NOMO-1 (cell line): ENCODE results near the gene CHMP6.
A peak's percentile ranks its signal among the peaks of the same experiment; 100 is the strongest.

Experiments used
- DNase-seq, 2 experiments: peaks; one replicate each; lab custom pipeline; 2025; ENCODE audit not compliant: unreplicated experiment in 2 of 2; lab: John Stamatoyannopoulos, UW

CHMP6 gene

DNA sequence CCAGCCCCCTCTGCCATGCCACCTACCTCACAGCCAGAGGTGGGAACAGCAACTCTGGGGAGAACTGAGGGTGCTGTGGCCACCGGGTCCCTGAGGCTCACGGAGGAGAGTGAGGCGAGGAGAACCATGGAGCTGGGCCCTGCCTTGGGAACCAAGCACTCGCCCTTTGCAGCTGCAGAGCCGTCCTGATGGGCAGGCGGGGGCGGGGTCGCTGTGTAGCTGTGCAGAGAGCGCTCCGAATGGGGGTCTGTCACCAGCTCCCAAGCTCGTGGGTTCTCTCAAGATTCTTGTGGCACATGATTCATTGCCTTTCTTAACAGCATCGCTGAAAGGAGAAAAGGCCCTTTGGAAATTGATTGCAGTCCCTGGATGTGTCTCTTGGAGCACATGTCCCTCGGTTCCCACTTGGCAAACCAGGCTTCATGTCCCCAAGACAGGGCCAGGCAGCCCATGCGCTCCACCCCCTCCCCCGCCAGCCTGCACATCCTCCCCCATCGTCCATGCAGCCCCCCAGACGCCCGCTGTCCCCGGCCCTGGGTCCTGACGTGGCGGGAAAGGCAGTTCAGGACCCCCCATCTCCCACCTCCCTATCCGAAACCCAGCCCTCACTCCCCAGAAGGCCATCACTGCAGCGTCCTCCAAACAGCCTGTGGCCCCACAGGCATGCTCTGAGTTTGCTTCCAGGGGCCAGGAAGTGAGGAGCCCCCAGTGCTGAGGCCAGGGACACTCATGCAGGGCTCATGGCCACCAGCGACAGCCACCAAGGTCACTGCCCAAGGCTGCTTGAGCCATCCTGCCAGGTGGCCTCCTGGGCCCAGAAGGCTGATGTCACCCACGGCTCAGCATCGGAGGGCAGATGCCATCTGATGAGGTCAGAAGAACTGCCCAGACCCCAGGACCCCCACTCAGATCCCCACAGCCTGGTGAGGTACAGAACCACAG lies 20.6 kb upstream of the CHMP6 start:
- DNase-seq, result no peak

DNA sequence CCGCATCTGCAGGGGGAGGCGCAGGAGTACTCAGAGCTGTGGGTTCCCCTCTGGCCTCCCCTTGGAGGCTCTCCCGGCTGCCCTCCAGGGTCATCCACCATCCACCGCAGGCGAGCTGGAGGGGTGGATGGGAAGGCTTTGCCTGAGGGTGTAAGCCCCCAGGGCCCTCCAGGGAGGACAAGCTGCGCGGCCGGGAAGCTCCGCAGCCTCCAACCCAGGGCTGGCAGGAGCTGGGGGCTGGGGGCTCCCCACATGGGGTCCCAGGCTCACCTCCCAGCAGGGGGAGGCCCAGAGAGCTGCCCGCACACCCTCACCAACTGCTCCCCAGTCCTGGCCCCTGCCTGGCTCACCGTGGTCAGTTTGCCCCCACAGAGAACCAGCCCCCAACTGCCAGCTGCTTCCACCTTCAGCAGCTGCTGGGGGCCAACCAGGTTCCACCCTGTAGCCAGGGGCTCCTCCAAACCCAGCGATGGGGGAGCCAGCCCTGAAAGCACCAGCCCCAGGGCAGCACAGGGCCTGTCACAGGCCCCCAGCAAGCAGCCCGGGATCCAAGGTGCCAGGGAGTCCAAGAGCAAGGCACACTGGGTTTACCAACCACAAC lies 19.8 kb upstream of the CHMP6 start:
- DNase-seq, result no peak

- DNase-seq, result no peak
These were observed 14.9 kb upstream of the CHMP6 start for GRCh38 chr17:80976701-80977100.

GRCh38 chr17:80977172-80977571 lies 14.5 kb upstream of the CHMP6 start:
- no peak for DNase-seq

DNA sequence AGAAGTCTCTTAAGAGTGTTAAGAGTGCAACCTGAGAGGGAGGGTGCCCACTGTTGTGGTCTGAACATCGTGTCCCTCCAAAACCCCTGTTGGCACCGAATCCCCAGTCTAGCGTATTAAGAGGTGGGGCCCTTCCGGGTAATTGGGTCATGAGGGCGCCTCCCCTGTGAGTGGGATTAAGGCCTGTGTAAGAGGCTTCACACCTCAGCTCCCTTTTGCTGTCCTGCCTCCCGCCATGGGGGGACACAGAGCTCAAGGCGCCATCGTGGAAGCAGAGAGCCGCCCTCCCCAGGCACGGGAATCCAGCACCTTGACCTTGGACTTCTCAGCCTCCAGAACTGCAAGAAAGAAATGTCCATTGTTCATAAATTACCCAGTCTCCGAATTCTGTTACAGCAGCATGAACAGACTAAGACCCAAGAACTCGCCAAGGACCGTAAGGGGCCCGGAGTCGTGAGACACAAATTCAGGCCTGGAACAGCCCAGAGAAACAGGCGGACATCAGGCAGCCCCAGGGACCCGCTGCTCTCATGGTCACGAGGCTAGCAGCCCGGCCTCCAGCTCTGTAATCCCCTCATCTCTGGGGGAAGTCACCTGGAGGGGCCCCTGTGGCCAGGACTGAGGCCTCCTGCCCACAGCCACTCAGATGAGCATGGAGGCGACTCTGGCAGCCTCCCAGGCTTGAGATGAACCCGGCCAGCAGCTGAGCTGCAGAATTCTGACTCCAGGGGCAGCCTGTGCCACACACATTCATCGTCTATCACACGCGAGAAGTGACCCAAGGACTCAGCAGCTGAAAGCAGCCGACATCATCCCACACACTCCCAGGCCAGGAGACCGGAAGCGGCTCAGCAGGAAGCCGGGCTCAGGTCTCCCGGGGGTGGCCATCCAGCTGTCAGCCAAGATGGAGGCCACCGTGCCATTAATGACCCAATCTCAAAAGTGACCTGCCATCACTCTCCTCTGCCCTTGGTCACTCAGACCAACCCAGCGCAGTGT lies 12.8 kb upstream of the CHMP6 start:
- DNase-seq, result no peak

GRCh38 chr17:80979547-80980378 lies 11.9 kb upstream of the CHMP6 start:
- DNase-seq, result no peak

GRCh38 chr17:80980397-80981061 lies 11.1 kb upstream of the CHMP6 start:
- no peak for DNase-seq

- no peak for DNase-seq
These were observed 10.4 kb upstream of the CHMP6 start for GRCh38 chr17:80981062-80981902.

DNA sequence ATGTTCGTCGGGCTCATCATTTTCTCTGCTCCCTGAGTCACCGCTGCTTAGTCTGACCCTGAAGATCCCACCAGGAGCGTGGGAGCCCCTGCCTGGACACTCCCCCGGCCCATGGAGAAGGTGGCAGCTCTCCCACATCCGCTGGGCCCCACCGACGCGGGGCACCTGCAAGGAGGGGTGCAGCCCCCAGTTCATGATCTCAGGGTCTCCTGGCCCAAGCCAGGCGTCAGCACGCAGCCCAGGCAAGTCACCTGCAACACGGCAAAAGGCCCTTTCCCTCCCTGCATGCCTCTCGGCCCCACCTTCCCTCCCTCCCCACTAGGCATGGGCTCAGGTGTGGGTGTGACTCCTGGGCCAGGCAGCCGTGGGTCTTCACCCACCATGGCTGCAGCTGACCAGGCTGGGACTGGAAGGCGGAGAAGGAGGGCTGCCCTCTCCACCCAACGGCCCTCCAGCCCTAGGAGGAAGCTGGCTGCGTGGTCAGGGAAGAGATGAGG lies 9.7 kb upstream of the CHMP6 start:
- no peak for DNase-seq

DNA sequence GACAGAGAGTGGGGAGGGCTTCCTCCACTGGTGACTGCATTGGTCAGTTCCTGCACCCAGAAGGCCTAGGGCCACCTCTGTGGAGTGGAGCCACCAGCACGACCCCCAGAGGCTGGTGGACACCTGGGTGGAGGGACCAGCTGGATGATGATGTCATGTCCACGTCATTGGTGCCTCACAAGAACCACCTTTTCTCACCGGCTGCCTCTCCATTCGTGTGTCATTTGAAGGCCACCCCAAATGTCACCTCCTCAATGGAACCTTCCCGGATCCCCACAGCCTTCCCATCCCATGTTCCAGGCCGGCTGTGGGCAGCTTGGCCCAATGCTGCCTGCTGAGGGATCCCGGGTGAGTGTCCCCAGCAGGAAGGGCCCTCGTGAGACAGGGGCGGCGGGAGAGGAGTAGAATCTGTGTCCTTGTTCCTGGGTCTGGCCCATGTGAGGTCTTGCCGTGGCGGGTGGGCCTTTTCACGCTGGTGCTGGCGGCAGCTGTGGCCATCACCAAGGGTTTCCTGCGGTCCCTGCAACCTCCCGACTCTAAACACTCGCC lies 9.1 kb upstream of the CHMP6 start:
- no peak for DNase-seq

DNA sequence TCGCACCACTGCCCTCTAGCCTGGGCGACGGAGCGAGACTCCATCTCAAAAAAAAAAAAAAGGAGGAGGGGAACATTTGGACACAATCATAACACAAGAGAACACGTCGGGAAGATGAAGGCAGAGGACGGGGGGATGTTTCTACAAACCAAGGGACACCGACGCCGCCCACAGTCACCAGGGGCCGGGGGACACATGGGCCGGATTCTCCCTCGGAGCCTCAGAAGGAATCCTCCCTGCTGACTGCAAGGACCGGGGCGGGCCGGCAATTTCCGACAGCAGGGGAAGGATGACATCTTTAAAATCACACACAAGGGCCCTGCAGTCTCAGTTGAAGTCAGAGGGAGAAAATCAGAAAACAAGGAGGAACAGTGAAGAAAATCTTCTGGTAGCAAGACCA lies 8.1 kb upstream of the CHMP6 start:
- no peak for DNase-seq

GRCh38 chr17:80984749-80985148 lies 6.9 kb upstream of the CHMP6 start:
- no peak for DNase-seq

GRCh38 chr17:80986046-80986445 lies 5.6 kb upstream of the CHMP6 start:
- DNase-seq, result no peak

GRCh38 chr17:80986816-80987475 lies 4.7 kb upstream of the CHMP6 start:
- peak in 1 of 2 experiments; percentile 18 for DNase-seq

DNA sequence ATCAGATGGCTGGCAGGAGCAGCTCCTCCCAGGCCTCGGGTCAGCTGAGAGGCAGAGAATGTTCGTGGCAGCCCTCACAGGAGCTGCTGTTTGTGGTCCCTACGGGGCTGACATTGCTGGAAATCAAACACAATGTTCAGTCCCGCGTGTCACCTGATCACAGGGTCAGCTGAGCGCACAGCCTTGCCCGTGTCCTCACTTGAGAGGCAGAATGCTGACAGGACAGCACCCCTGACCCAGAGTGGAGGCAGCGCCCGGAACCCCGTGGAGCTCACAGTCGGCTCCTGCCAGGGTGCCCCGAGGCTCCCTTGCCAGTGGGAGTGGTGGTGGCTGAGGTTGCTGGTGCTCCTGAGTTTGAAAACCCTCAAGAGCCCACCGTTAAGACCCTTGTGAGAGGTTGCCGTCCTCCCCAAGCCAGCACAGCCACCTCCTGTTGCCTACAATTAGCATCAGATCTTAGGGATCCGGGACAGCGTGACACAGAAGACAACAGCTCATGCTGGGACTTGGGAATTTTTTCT lies 3.6 kb upstream of the CHMP6 start:
- no peak for DNase-seq

DNA sequence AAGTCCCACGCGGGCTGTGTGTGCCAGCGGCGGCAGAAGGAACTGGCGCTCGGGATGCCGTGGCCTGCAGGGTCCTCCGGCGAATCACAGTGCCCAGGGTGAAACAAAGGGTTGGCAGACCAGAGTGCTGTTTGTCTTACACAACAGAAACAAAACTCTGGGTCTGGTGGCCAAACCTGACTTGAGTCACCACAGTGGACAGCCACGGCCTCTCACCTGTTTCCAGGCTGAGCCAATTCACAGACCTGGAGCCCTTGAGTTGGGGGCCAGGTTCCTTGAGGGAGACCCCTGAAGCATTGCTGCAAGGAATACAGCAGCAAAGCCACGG lies 2.1 kb upstream of the CHMP6 start:
- no peak for DNase-seq

DNA sequence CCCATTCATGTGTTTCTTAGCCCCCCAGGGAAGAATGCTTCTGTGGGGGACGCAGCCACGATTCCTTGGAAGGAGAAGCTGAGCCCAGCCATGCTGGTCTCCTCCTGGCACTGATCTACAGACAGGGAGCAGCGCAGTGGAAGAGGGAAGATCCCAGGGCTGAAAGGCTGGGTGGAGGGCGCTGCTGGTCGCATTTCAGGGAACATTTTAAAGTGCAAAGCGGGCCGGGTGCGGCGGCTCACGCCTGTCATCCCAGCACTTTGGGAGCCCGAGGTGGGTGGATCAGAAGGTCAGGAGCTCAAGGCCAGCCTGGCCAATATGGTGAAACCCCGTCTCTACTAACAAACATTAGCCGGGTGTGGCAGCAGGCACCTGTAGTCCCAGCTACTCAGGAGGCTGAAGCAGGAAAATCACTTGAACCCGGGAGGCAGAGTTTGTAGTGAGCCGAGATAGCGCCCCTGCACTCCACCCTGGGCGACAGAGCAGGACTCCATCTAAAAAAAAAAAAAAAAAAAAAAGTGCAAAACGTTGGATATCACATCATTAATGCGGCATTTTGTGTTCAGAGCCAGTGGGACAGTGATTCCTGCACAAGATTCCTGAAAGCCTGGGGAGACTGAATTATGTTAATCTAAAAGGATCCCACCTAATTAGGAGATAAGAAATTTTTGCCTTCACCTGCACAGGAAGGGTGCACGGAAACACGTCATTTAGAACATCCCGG lies 558 bp upstream of the CHMP6 start:
- DNase-seq, result no peak
